Measurements from ENCODE around the gene FSTL4. TPM values are rescaled to one million over a fixed set of nuclear protein-coding genes. Genes with fewer than 3 reads are reported as not detected.

The FSTL4 gene
- total and polyA plus RNA-seq, 12 donors, result 0.01 to 0.42 (median 0.38) TPM; not detected in 6

- intact Hi-C loops (cut with DNase I), result no loop called here
- WGBS, 2 donors, result 80 to 89% methylated on average over 3 of the region's 3 CpGs
- Histone ChIP-seq H3K27ac (no peak overlapping the region), H3K27me3 (no peaks in the 10 kb centered on the region), H3K9me3 (no peaks in the 10 kb centered on the region), H3K36me3 (no peaks in the 10 kb centered on the region), H3K4me3 (no peak overlapping the region), H3K4me1 (peaks cover 0 to 13% (median 0%) of the 10 kb centered on the region in 9 donors)
- DNase-seq, result no peak
- no peak for ATAC-seq
- TF ChIP-seq CTCF (IDR thresholded peaks at IDR 0.05), result no peak
Observed at GRCh38 chr5:133438487-133438886, 173.9 kb downstream of the FSTL4 start.

- no peak for TF ChIP-seq CTCF (IDR thresholded peaks at IDR 0.05)
- intact Hi-C loops (cut with DNase I), result no loop called here
- no peaks in the 10 kb centered on the region for H3K4me1 ChIP-seq
- no peak for ATAC-seq
- no peaks in the 10 kb centered on the region for H3K36me3 ChIP-seq
- H3K27me3 ChIP-seq, result peaks cover 0 to 18% (median 0%) of the 10 kb centered on the region in 7 donors
- H3K4me3 ChIP-seq, result no peak overlapping the region
- no peaks in the 10 kb centered on the region for H3K9me3 ChIP-seq
- no peak for DNase-seq
- H3K27ac ChIP-seq, result no peak overlapping the region
Observed at GRCh38 chr5:133434336-133434735, 178.0 kb downstream of the FSTL4 start.

- Histone ChIP-seq H3K4me3 (no peak overlapping the region), H3K27ac (no peak overlapping the region), H3K4me1 (no peaks in the 10 kb centered on the region), H3K9me3 (no peaks in the 10 kb centered on the region), H3K36me3 (no peaks in the 10 kb centered on the region), H3K27me3 (peaks cover 0 to 22% (median 0%) of the 10 kb centered on the region in 7 donors)
- ATAC-seq (no peak), DNase-seq (no peak)
- TF ChIP-seq CTCF (IDR thresholded peaks at IDR 0.05), result no peak
- intact Hi-C loops (cut with DNase I), result no loop called here
- 71 to 76% methylated on average over 6 of the region's 6 CpGs for WGBS, 2 donors
Observed at GRCh38 chr5:133433641-133434040, 178.7 kb downstream of the FSTL4 start.

- Histone ChIP-seq H3K4me3 (no peak overlapping the region), H3K27ac (no peak overlapping the region), H3K36me3 (no peaks in the 10 kb centered on the region), H3K9me3 (no peaks in the 10 kb centered on the region), H3K27me3 (peaks cover 0 to 28% (median 0%) of the 10 kb centered on the region in 7 donors), H3K4me1 (no peaks in the 10 kb centered on the region)
- no peak for ATAC-seq
- WGBS, 2 donors, result 93% methylated on average over 3 of the region's 3 CpGs
- no peak for TF ChIP-seq CTCF (IDR thresholded peaks at IDR 0.05)
- DNase-seq, result no peak
- intact Hi-C loops (cut with DNase I), result no loop called here
Observed at GRCh38 chr5:133432956-133433532, 179.3 kb downstream of the FSTL4 start.

Measured in heart right ventricle (tissue), 16 donors.